Epithelial cell of proximal tubule (primary cell): ENCODE results near the gene F13A1. TPM values are rescaled to one million over a fixed set of nuclear protein-coding genes. Genes with fewer than 3 reads are reported as not detected.
A peak's percentile ranks its signal among the peaks of the same experiment; 100 is the strongest.
"Not testable (repeated sequence)": the region's sequence is repeated elsewhere in the genome, so short reads cannot be mapped to it uniquely, and the experiment has no call there.

ENCODE experiments used
- DNase-seq: peaks from one replicate; pipeline ENCODE4 v3.0.0-alpha.2; 2011; ENCODE audit warnings: low read depth
- H3K4me3 ChIP-seq: 2 replicates; pipeline ENCODE4 v1.5.1; 2011; ENCODE audit warnings: low read depth, mild to moderate bottlenecking, low read length
- CTCF ChIP-seq: conservative IDR thresholded peaks from 2 replicates; pipeline ENCODE4 v1.5.1; 2012; ENCODE audit warnings: low read depth, mild to moderate bottlenecking, low read length
- total RNA-seq: library from RNA; depleted of rRNA; stranded (reverse); fragments of >200 nt; gene quantifications from 2 replicates; pipeline ENCODE4 v1.2.3, GENCODE V29; 2015

F13A1 gene
- total RNA-seq, 1 donor from 2014 or later: 5.4 TPM

- DNase-seq: no peak
- H3K4me3 ChIP-seq: no peak overlapping the region
- TF ChIP-seq CTCF: no peak
Observed at GRCh38 chr6:6320901-6321300, 439 bp upstream of the F13A1 start.

- no peak overlapping the region for H3K4me3 ChIP-seq
- TF ChIP-seq CTCF: no peak
- DNase-seq: no peak
Observed at GRCh38 chr6:6317825-6318733, 2.4 kb downstream of the F13A1 start.

- H3K4me3 ChIP-seq: no peak overlapping the region
- TF ChIP-seq CTCF: no peak
- no peak for DNase-seq
Observed at GRCh38 chr6:6317386-6317785, 3.1 kb downstream of the F13A1 start.

- DNase-seq: no peak
- no peak overlapping the region for H3K4me3 ChIP-seq
- TF ChIP-seq CTCF: peak; percentile 87
Observed at GRCh38 chr6:6315660-6316059, 4.8 kb downstream of the F13A1 start.

GRCh38 chr6:6314596-6314995 lies 5.9 kb downstream of the F13A1 start:
- TF ChIP-seq CTCF: no peak
- no peak overlapping the region for H3K4me3 ChIP-seq

GRCh38 chr6:6312901-6313441 lies 7.5 kb downstream of the F13A1 start:
- H3K4me3 ChIP-seq: no peak overlapping the region
- no peak for TF ChIP-seq CTCF
- no peak for DNase-seq

More at GRCh38 chr6:6314596-6314995, 5.9 kb downstream of the F13A1 start:
- no peak for DNase-seq

GRCh38 chr6:6305575-6305974 lies 14.9 kb downstream of the F13A1 start:
- DNase-seq: no peak
- no peak for TF ChIP-seq CTCF
- H3K4me3 ChIP-seq: no peak overlapping the region

GRCh38 chr6:6300383-6300782 lies 20.1 kb downstream of the F13A1 start:
- not testable (repeated sequence) for DNase-seq, H3K4me3 ChIP-seq
